Activated naive CD4-positive, alpha-beta T cell treated with anti-CD3 and anti-CD28 coated beads, Interleukin-2, amount 10 ng/mL, durations not matched to agents 7 days and 5 days (primary cell): ENCODE data around the gene EGLN1.

Experiments used
- CTCF ChIA-PET: fragments of 350-600 bp; sonication (Branson Sonifier 250); formaldehyde crosslinking; loops from one replicate; lab custom pipeline; 2021; ENCODE audit warnings: antibody characterized with exemption; lab: Charles Lee
- DNase-seq: peaks from one replicate; pipeline ENCODE4 v3.0.0-alpha.2; 2020
- H3K27ac Mint-ChIP-seq: one replicate; pipeline ENCODE4 v1.8.0; 2021; ENCODE audit warnings: mild to moderate bottlenecking, moderate library complexity, mixed read lengths
- H3K27me3 Mint-ChIP-seq: one replicate; pipeline ENCODE4 v1.8.0; 2021; ENCODE audit warnings: mild to moderate bottlenecking, mixed read lengths
- H3K36me3 Mint-ChIP-seq: one replicate; pipeline ENCODE4 v1.8.0; 2021; ENCODE audit warnings: mixed read lengths
- H3K4me1 Mint-ChIP-seq: one replicate; pipeline ENCODE4 v1.8.0; 2021; ENCODE audit warnings: mixed read lengths
- H3K4me3 Mint-ChIP-seq: one replicate; pipeline ENCODE4 v1.8.0; 2021; ENCODE audit warnings: mild to moderate bottlenecking, moderate library complexity, mixed read lengths
- H3K9me3 Mint-ChIP-seq: one replicate; pipeline ENCODE4 v1.8.0; 2021; ENCODE audit warnings: mixed read lengths

The EGLN1 gene

GRCh38 chr1:231397886-231398671 is 24.0 kb downstream of the EGLN1 start:
- CTCF ChIA-PET, result no interaction called here
- H3K4me3 Mint-ChIP-seq, result no peak overlapping the region
- DNase-seq, result no peak
- peaks cover 28% of the 10 kb centered on the region for H3K36me3 Mint-ChIP-seq
- H3K27ac Mint-ChIP-seq, result no peak overlapping the region
- peaks cover 7% of the 10 kb centered on the region for H3K4me1 Mint-ChIP-seq
- no peaks in the 10 kb centered on the region for H3K27me3 Mint-ChIP-seq
- H3K9me3 Mint-ChIP-seq, result no peaks in the 10 kb centered on the region

GRCh38 chr1:231396643-231397042 is 25.4 kb downstream of the EGLN1 start:
- CTCF ChIA-PET, result no interaction called here
- H3K4me1 Mint-ChIP-seq, result peaks cover 7% of the 10 kb centered on the region
- H3K4me3 Mint-ChIP-seq, result no peak overlapping the region
- H3K27ac Mint-ChIP-seq, result no peak overlapping the region
- no peak for DNase-seq
- no peaks in the 10 kb centered on the region for H3K9me3 Mint-ChIP-seq
- H3K27me3 Mint-ChIP-seq, result no peaks in the 10 kb centered on the region
- H3K36me3 Mint-ChIP-seq, result peaks cover 29% of the 10 kb centered on the region

DNA sequence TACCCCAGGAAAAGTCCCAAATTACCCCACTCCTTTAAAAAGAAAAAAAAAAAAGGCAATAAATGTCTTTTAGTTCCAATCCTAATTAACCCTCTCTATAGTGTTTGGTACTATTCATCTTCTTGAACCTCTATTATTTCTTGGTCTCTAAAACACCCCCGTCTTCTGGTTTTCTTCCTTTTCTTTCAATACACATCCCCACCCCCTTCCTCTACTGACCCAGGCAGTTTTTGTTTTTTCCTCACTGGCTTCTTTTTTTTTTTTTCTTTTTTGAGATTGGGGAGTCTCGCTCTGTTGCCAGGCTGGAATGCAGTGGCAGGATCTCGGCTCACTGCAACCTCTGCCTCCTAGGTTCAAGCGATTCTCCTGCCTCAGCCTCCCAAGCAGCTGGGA is 26.1 kb downstream of the EGLN1 start:
- no peaks in the 10 kb centered on the region for H3K27me3 Mint-ChIP-seq
- no peak for DNase-seq
- H3K9me3 Mint-ChIP-seq, result no peaks in the 10 kb centered on the region
- CTCF ChIA-PET, result no interaction called here
- no peak overlapping the region for H3K4me3 Mint-ChIP-seq
- H3K36me3 Mint-ChIP-seq, result peaks cover 29% of the 10 kb centered on the region
- no peak overlapping the region for H3K27ac Mint-ChIP-seq
- peaks cover 7% of the 10 kb centered on the region for H3K4me1 Mint-ChIP-seq

- H3K9me3 Mint-ChIP-seq, result no peaks in the 10 kb centered on the region
- H3K36me3 Mint-ChIP-seq, result peaks cover 25% of the 10 kb centered on the region
- peaks cover 10% of the 10 kb centered on the region for H3K4me1 Mint-ChIP-seq
- no peaks in the 10 kb centered on the region for H3K27me3 Mint-ChIP-seq
- H3K4me3 Mint-ChIP-seq, result no peak overlapping the region
- DNase-seq, result no peak
- no peak overlapping the region for H3K27ac Mint-ChIP-seq
- CTCF ChIA-PET, result no interaction called here
Measured at GRCh38 chr1:231395076-231395997, 26.8 kb downstream of the EGLN1 start.

- H3K9me3 Mint-ChIP-seq, result no peaks in the 10 kb centered on the region
- CTCF ChIA-PET, result no interaction called here
- no peak overlapping the region for H3K4me3 Mint-ChIP-seq
- no peak overlapping the region for H3K27ac Mint-ChIP-seq
- H3K36me3 Mint-ChIP-seq, result peaks cover 21% of the 10 kb centered on the region
- H3K4me1 Mint-ChIP-seq, result peaks cover 16% of the 10 kb centered on the region
- H3K27me3 Mint-ChIP-seq, result no peaks in the 10 kb centered on the region
- no peak for DNase-seq
Measured at GRCh38 chr1:231393668-231394067, 28.4 kb downstream of the EGLN1 start.

DNA sequence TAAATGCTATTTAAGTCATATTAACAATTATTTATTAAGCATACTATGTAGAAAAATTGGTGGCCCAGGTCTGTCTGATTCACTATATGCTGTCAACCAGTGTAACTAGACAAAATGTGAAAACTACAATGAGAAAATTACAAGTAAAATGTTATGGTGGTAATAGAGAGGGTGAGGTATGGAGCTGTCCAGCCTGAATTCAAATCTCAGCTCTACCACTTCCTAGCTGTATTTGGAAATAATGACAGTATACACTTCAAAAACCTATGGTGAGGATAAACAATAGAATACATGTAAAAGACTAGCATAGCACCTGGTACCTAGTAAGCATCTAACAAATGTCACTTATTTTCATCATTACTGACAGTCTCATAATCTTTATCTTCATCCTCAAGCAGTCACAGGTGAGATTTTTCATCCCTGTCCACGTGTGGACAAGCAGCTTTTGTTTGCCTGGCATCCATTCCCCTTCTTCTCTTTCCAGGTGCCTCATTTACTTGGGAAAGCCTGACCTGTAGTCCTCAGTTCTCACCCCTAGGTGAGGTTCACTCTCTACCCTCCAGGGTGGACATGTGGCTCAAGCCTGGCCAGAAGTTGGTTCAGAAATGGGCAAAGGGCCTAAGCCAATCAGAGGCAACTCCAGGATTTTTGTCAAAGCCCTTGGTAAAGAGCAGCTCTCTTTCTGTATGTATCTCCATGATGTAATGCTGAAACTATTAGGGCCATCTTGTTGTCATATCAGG is 29.5 kb downstream of the EGLN1 start:
- Mint-ChIP-seq H3K9me3 (no peaks in the 10 kb centered on the region), H3K4me3 (no peak overlapping the region), H3K4me1 (peaks cover 24% of the 10 kb centered on the region), H3K36me3 (peaks cover 13% of the 10 kb centered on the region), H3K27me3 (no peaks in the 10 kb centered on the region), H3K27ac (no peak overlapping the region)
- DNase-seq, result no peak
- CTCF ChIA-PET, result no interaction called here

GRCh38 chr1:231390071-231390470 is 32.0 kb downstream of the EGLN1 start:
- H3K27ac Mint-ChIP-seq, result no peak overlapping the region
- peaks cover 10% of the 10 kb centered on the region for H3K36me3 Mint-ChIP-seq
- H3K27me3 Mint-ChIP-seq, result no peaks in the 10 kb centered on the region
- no peaks in the 10 kb centered on the region for H3K9me3 Mint-ChIP-seq
- peaks cover 18% of the 10 kb centered on the region for H3K4me1 Mint-ChIP-seq
- no peak overlapping the region for H3K4me3 Mint-ChIP-seq
- CTCF ChIA-PET, result interaction anchor here (0.9 to 1.0 kb wide), 2 partner anchors 10 to 28 kb away, joined by 3 to 4 read pairs; no protein-coding TSS in a partner anchor
- no peak for DNase-seq

GRCh38 chr1:231387770-231388669 is 34.1 kb downstream of the EGLN1 start:
- H3K9me3 Mint-ChIP-seq, result no peaks in the 10 kb centered on the region
- H3K4me3 Mint-ChIP-seq, result no peak overlapping the region
- H3K36me3 Mint-ChIP-seq, result peaks cover 9% of the 10 kb centered on the region
- H3K4me1 Mint-ChIP-seq, result peaks cover 18% of the 10 kb centered on the region
- no peaks in the 10 kb centered on the region for H3K27me3 Mint-ChIP-seq
- CTCF ChIA-PET, result interaction anchor here (0.8 to 1.0 kb wide), 2 partner anchors 17 to 31 kb away, joined by 3 read pairs; no protein-coding TSS in a partner anchor
- no peak overlapping the region for H3K27ac Mint-ChIP-seq
- DNase-seq, result no peak

DNA sequence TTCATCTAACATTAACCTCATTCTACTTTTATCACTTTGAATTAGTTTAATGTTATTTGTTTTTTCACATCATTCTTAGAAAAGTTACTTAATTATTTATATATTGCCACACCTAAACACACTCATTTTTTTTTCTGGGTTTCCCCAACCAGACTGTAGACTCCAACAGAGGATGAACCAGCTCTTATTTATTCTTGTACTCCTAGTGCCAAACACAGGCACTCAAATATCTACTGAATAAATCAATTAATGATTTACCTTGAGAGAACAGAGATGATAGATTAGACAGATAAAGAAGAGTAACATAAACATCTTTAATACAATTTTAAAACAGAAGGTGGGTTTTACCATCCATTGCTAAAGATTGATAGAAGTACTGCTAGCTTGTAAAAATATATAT is 35.6 kb downstream of the EGLN1 start:
- Mint-ChIP-seq H3K9me3 (no peaks in the 10 kb centered on the region), H3K27ac (no peak overlapping the region), H3K27me3 (no peaks in the 10 kb centered on the region), H3K4me3 (no peak overlapping the region), H3K4me1 (peaks cover 18% of the 10 kb centered on the region), H3K36me3 (peaks cover 3% of the 10 kb centered on the region)
- CTCF ChIA-PET, result interaction anchor here (0.6 kb wide), 1 partner anchor 822 kb away, joined by 3 read pairs; no protein-coding TSS in a partner anchor
- no peak for DNase-seq

DNA sequence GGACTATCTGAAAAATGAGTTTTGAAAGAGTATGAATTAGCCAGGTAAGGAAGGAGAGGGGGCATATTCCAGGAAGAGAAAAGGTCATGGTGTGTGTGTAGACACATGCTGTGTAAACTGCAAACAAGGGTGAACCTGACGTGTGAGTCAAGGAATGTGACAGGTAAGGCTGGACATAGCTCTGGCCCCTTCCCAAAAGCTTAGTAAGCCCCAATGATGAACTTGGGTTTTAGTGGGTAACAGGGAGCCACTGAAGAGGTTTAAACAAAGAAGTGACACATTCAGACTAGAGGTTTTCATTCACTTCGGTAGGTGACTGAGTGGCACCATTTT is 36.7 kb downstream of the EGLN1 start:
- Mint-ChIP-seq H3K36me3 (peaks cover 3% of the 10 kb centered on the region), H3K4me1 (peaks cover 16% of the 10 kb centered on the region), H3K4me3 (no peak overlapping the region), H3K27me3 (no peaks in the 10 kb centered on the region), H3K9me3 (no peaks in the 10 kb centered on the region), H3K27ac (no peak overlapping the region)
- DNase-seq, result no peak
- CTCF ChIA-PET, result no interaction called here

- H3K9me3 Mint-ChIP-seq, result no peaks in the 10 kb centered on the region
- no peak overlapping the region for H3K27ac Mint-ChIP-seq
- H3K4me1 Mint-ChIP-seq, result peaks cover 11% of the 10 kb centered on the region
- no peaks in the 10 kb centered on the region for H3K27me3 Mint-ChIP-seq
- no peak overlapping the region for H3K4me3 Mint-ChIP-seq
- peaks cover 2% of the 10 kb centered on the region for H3K36me3 Mint-ChIP-seq
- CTCF ChIA-PET, result no interaction called here
- no peak for DNase-seq
Measured at GRCh38 chr1:231384696-231385415, 37.2 kb downstream of the EGLN1 start.

DNA sequence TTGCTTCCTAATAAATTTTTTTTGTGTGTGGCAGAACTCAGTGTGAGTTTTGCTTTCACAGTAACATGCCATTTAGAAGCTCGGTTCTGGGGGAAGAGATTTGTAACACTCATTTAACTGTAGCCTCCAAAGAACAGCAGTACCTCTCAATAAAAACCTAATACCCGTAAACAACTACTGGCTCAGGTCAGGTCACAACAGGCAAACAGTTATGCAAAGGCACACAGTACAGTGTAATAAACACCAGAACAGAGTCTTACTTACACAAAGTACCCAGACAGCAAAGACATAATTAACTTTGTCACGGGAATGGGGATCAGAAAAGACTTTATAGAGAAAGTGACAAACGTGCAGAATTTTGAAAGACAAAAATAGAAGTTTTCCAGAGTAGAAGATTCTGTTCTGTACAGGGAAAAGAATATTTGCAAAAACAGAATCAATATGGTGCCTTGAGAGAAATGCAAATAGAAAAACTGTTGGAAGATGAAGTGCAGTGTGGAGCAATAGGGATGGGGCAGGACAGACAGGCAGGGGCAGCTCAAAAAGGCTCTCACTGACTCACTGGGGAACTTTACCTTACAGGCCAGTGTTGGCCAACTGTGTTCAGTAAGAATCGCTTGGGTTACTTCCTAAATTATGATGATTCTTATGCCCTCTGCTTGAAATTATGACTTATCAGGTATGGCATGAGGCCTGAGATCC is 38.8 kb downstream of the EGLN1 start:
- Mint-ChIP-seq H3K4me3 (no peak overlapping the region), H3K27me3 (no peaks in the 10 kb centered on the region), H3K36me3 (peaks cover 2% of the 10 kb centered on the region), H3K27ac (no peak overlapping the region), H3K9me3 (no peaks in the 10 kb centered on the region), H3K4me1 (peaks cover 10% of the 10 kb centered on the region)
- CTCF ChIA-PET, result no interaction called here
- no peak for DNase-seq
